Urinary bladder (tissue), 4 donors: ENCODE results near the gene TCP10L. TPM values are rescaled to one million over a fixed set of nuclear protein-coding genes. Genes with fewer than 3 reads are reported as not detected.
"Not testable (repeated sequence)": the region's sequence is repeated elsewhere in the genome, so short reads cannot be mapped to it uniquely, and the experiment has no call there.

Experiments
- DNase-seq: peaks from one replicate; pipeline ENCODE4 v3.0.0-alpha.2; 2015; ENCODE audit errors: extremely low spot score
- H3K27ac ChIP-seq: one replicate; pipeline ENCODE4 v1.5.1; 2013; ENCODE audit warnings: low read depth, mild to moderate bottlenecking, moderate library complexity
- H3K36me3 ChIP-seq: one replicate; pipeline ENCODE4 v1.6.1; 2013; ENCODE audit warnings: mild to moderate bottlenecking, moderate library complexity; ENCODE audit not compliant: insufficient read depth
- H3K4me1 ChIP-seq: one replicate; pipeline ENCODE4 v1.6.1; 2013; ENCODE audit warnings: mild to moderate bottlenecking, moderate library complexity; ENCODE audit not compliant: insufficient read depth
- H3K4me3 ChIP-seq: one replicate; pipeline ENCODE4 v1.5.1; 2013; ENCODE audit warnings: low read depth, low read length
- WGBS: extraction: QIAGEN DNeasy Blood & Tissue Kit; methylation state at CpG from one replicate; pipeline ENCODE4 v1.1.7; 2013; 5-methylcytosine and 5-hydroxymethylcytosine counted together
- polyA plus RNA-seq: library from polyadenylated mRNA; stranded (reverse); fragments of 200-250 nt; gene quantifications from one replicate; pipeline ENCODE4 v1.2.3, GENCODE V29; 2013
- total RNA-seq: library from RNA; depleted of rRNA; stranded (reverse); fragments of >200 nt; gene quantifications from one replicate; pipeline ENCODE4 v1.2.3, GENCODE V29; 2014
- donor health status: healthy with polysubstance abuse.
- donor health status: healthy.

Gene TCP10L
- total and polyA plus RNA-seq, 2 donors: 0.53 to 0.76 TPM

DNA sequence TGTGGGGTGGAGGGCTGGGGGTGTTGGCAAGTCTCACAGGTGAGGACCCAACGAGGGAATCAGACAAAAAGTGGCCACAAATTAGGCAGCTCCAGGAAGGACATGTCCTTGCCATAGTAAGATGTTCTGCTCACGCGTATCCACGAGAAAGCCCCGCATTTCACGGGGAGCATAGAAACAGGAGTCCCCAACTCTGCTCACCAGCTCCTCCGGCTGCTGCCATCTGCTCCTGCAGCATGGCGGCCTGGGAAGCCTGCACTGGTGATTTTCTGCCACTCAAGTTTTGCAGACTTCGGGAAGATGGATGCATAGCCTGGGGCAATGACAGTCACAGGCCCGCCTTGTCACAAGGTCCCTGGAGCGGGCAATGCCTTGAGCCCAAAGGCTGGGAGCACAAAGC lies 9.3 kb downstream of the TCP10L start:
- Histone ChIP-seq H3K27ac (no peak overlapping the region), H3K4me3 (no peak overlapping the region), H3K4me1 (no peaks in the 10 kb centered on the region), H3K36me3 (no peaks in the 10 kb centered on the region)
- WGBS: 89% methylated on average over 11 of the region's 11 CpGs
- DNase-seq: no peak

DNA sequence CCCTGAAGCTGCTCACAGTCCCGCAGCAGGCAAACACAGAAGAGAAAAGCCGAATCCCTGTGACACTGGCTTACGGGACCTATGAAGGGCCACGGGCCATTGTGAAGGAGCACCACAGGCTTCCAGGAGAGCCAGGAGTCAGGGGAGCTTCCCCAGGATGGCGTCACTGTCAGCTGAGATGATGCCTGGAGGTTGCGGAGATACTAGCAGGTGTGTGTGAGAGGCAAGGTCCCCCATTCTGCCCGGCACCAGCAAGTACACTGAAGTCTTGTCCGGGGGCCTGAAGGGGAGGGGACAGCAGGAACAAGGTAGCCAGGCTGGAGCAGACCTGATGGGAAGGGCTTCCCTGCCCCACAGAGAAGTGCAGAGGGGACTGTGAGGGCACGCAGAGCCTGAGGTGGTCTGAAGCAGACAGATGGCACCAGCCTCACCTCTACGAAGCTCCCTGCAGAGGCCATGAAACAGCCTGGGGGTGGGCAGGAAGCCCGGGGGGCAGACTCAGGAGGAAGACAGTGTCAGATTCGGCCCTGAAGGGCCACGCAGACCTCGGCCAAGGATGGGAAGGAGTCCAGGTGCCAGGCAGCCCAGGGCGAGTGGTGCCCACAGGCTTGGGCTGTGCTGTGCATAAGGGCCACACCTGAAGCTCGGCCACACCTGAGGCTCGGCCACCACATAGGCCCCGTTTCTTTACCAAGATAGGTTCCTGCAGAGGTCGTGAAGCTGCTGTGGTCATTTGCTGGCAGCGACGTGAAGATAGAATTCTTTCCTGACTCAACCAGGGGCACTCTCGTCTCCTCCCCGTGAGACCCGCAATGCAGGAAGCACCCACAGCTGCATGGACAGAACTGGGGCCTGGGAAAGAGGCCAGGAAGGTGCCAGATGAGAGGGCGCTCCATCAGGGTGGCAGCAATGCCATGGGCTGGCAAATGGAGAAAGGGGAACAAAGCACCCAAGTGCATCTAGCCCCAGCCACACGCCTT lies 10.1 kb downstream of the TCP10L start:
- WGBS: 88% methylated on average over 26 of the region's 26 CpGs
- no peaks in the 10 kb centered on the region for H3K4me1 ChIP-seq

DNA sequence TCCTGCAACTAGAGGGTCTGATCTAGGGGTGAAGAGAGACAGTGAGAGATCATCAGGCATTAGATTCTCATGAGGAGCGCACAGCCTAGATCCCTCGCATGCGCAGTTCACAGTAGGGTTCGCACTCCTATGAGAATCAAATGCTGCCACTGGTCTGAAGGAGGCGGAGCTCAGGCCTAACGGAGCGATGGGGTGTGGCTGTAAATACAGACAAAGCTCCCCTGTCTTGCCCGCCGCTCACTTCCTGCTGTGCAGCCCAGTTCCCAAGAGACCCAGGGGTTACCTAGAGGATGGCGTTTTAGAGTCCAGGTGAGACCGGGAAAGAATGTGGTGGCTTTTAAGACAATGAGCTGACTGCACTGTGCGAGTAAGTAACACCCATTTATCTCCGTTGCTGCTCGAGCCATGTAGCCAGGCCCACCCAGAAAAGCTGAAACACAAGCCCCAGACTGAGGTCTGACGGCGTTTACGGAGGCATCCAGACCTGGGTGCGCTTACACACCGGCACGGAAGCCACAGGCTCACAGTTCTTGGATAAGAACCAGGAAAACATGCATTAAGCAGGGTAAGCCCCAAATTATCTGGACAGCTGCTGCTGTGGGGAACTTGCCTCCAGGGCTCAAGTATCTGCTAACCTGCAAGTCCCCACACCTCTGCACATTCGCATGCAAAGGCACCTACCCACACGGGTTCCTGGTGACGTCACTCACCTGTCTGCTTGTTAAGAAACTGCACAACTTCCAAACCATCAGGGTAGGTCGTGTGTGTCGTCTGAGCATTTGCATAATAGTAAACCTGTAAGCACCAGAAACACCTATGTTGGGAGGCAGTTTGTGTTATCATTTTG lies 12.5 kb downstream of the TCP10L start:
- WGBS: 64% methylated on average over 25 of the region's 25 CpGs
- no peaks in the 10 kb centered on the region for H3K36me3 ChIP-seq
- no peak overlapping the region for H3K27ac ChIP-seq
- H3K4me3 ChIP-seq: no peak overlapping the region
- no peaks in the 10 kb centered on the region for H3K4me1 ChIP-seq
- no peak for DNase-seq

More for the DNA sequence above, 10.1 kb downstream of the TCP10L start:
- no peak for DNase-seq
- no peak overlapping the region for H3K4me3 ChIP-seq
- H3K36me3 ChIP-seq: no peaks in the 10 kb centered on the region
- no peak overlapping the region for H3K27ac ChIP-seq

DNA sequence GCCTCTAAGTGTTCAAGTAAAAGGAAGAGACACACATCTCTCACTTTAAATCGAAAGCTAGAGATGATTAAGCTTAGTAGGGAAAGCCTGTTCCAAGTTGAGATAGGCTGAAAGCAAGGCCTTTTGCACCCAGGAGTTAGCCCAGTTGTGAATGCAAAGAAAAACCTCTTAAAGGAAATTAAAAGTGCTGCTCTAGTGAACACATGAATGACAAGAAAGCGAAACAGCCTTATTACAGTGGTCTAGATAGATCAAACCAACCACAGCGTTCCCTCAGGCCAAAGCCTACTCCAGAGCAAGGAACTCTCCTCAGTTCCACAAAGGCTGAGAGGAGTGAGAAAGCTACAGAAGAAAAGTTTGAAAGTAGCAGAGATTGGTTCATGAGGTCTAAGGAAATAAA lies 14.9 kb downstream of the TCP10L start:
- DNase-seq: no peak
- H3K36me3 ChIP-seq: no peaks in the 10 kb centered on the region
- H3K27ac ChIP-seq: no peak overlapping the region
- no peaks in the 10 kb centered on the region for H3K4me1 ChIP-seq
- WGBS: 94% methylated on average over 3 of the region's 3 CpGs
- no peak overlapping the region for H3K4me3 ChIP-seq

- Histone ChIP-seq H3K4me3 (peak overlapping the region; percentile 49), H3K36me3 (no peaks in the 10 kb centered on the region), H3K4me1 (no peaks in the 10 kb centered on the region), H3K27ac (peak overlapping the region; percentile 70)
- DNase-seq: peak; percentile 69
- WGBS: 4% methylated on average over 61 of the region's 61 CpGs
Measured at GRCh38 chr21:32569261-32570230, 15.8 kb downstream of the TCP10L start.

DNA sequence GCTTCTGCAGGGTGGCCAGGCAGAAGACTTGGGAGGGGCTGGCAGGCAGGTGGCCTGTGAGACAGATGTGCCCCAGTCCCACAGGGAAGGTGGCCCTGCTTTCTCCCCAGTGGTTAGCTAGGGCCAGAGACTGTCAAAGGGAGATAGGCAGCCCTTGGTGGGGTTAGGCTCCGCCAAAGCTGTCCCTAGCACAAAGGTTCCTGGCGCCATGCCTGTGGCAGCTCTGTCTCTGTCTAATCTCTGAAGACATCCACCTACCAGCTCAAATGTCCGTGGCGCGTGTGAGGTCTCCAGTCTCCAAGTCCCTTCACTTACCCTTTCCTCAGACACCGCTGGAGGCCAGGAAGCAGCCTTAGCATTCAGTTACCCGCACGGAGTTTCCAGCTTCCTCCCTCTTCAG lies 17.7 kb downstream of the TCP10L start:
- Histone ChIP-seq H3K4me1 (no peaks in the 10 kb centered on the region), H3K4me3 (no peak overlapping the region), H3K36me3 (no peaks in the 10 kb centered on the region), H3K27ac (no peak overlapping the region)
- no peak for DNase-seq
- 93% methylated on average over 8 of the region's 8 CpGs for WGBS

GRCh38 chr21:32566741-32567389 lies 18.5 kb downstream of the TCP10L start:
- no peak for DNase-seq
- H3K4me1 ChIP-seq: no peaks in the 10 kb centered on the region
- no peak overlapping the region for H3K4me3 ChIP-seq
- 88% methylated on average over 5 of the region's 5 CpGs for WGBS
- H3K27ac ChIP-seq: no peak overlapping the region
- H3K36me3 ChIP-seq: no peaks in the 10 kb centered on the region

DNA sequence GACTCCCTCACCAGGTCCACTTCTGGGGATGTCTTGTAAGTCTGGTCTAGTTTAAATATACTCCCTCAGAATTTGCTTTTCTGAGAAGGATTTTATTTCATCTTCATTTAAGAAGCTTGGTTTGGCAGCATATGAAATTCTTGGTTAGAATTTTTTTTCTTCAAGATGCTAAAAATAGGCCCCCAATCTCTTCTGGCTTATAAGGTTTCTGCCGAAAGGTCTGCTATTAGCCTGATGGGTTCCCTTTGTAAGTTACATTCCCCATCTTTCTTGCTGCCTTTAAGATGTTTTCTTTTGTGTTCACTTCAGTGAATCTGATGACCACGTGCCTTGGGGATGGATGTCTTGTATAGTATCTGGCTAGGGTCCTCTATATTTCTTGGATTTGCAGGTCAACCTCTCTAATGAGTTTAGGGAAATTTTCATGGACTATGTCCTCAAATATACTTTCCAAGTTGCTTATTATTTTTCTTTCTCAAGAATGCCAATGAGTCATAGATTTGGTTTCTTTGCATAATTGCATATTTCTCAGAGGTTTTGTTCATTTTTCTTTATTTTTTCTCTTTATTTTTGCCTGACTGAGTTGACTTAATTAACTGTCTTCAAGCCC lies 19.4 kb downstream of the TCP10L start:
- no peak overlapping the region for H3K27ac ChIP-seq
- H3K4me1 ChIP-seq: no peaks in the 10 kb centered on the region
- 77% methylated on average over 2 of the region's 2 CpGs for WGBS
- H3K4me3 ChIP-seq: no peak overlapping the region
- H3K36me3 ChIP-seq: no peaks in the 10 kb centered on the region
- no peak for DNase-seq

GRCh38 chr21:32562915-32563314 lies 22.4 kb downstream of the TCP10L start:
- Histone ChIP-seq H3K36me3 (no peaks in the 10 kb centered on the region), H3K4me1 (no peaks in the 10 kb centered on the region), H3K27ac (peak overlapping the region; percentile 38), H3K4me3 (no peak overlapping the region)
- DNase-seq: no peak
- 89% methylated on average over 2 of the region's 2 CpGs for WGBS

GRCh38 chr21:32562426-32562825 lies 22.9 kb downstream of the TCP10L start:
- 49% methylated on average over 5 of the region's 5 CpGs for WGBS
- no peak for DNase-seq
- no peak overlapping the region for H3K4me3 ChIP-seq
- no peak overlapping the region for H3K27ac ChIP-seq
- H3K36me3 ChIP-seq: no peaks in the 10 kb centered on the region
- no peaks in the 10 kb centered on the region for H3K4me1 ChIP-seq

DNA sequence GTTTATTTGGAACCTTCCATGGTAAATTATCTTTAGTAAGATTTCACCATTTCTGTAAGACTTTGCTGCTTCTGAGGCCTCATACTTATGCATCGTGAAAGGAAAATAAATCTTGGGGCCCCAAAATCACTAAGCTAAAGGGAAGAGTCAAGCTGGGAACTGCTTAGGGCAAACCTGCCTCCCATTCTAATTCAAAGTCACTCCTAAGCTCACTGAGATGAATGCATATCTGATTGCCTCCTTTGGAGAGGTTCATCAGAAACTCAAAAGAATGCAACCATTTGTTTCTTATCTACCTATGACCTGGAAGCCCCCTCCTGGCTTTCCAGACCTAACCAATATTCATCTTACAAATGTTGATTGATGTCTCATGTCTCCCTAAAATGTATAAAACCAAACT lies 23.8 kb downstream of the TCP10L start:
- not testable (repeated sequence) for H3K27ac ChIP-seq, DNase-seq, H3K36me3 ChIP-seq, H3K4me3 ChIP-seq, H3K4me1 ChIP-seq
- WGBS: 65% methylated on average over 1 of the region's 1 CpG

- H3K36me3 ChIP-seq: no peaks in the 10 kb centered on the region
- no peak overlapping the region for H3K4me3 ChIP-seq
- H3K27ac ChIP-seq: no peak overlapping the region
- WGBS: 91% methylated on average over 3 of the region's 3 CpGs
- no peak for DNase-seq
- no peaks in the 10 kb centered on the region for H3K4me1 ChIP-seq
Measured at GRCh38 chr21:32560896-32561295, 24.4 kb downstream of the TCP10L start.
